GM19099 (cell line): Measurements from ENCODE around the gene SLC1A7.

Source experiments
- POLR2A ChIP-seq: IDR thresholded peaks from 3 replicates; pipeline ENCODE4 v1.6.1; 2011; ENCODE audit warnings: low read depth; ENCODE audit not compliant: insufficient read length; ENCODE audit errors: extremely low read depth

Gene SLC1A7

DNA sequence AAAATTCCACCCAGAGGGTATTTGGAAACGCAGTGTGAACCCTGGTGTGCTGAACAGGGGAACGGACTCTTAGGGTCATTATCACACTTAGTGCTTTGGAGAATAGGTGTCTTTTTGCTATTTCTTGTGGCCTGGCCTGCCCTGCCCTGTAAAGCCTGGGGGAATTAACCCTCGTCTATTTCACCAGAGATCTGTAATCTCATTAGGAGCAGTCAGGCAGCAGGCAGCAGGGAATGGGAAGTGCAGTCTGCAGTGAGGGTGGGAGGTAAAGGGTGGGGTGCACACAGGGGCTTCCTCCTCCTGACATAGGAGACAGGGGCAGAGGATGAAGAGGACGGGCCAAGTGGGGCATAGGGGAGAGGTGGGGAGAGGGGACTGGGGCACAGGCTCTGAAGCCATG is 1.1 kb upstream of the SLC1A7 start:
- TF ChIP-seq POLR2A = no peak

DNA sequence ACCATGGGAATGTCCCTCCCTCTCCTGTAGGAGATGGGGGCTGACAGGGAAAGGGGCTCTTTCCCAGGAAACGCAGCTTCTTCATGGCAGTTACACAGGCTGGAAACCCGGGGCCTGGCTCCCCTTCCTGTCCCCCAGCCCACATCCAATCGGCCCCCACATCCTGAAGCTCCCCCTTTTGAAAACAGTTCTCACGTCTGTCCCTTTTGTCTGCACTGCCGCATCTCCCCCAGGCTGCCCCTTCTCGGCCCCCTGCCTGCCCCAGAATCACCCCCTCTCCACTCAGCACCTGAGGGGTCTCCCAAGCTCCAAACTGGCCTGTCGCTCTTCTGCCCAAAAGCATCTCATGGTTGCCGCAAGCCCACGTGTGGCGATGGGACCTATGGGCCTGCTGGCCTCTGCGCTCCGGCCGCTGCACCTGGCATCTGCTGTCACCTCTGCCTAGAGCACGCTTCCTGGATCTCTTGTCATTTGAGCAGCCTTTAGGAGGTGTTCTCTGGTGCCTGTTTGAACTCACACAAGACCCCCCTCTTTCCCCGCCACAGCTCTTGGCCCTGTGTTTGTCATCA is 867 bp downstream of the SLC1A7 start:
- no peak for TF ChIP-seq POLR2A

DNA sequence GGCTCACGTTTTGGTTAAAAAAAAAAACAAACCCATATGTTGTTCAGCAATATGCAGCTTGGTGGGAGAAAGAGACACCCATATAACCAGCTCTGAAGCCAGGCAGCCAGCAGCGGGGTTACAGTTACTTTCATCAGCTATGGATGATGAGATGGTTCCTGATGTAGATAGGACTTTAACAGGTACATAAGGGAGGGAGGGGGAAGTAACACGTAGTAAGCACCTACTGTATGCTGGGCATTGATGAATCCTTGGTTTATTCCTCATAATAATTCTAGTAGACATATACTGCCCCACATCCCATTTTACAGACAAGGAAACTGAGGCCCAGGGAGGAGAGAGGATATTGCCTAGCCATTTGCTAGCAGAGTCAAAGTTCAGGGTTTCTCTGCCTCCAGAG is 2.0 kb downstream of the SLC1A7 start:
- TF ChIP-seq POLR2A = no peak

DNA sequence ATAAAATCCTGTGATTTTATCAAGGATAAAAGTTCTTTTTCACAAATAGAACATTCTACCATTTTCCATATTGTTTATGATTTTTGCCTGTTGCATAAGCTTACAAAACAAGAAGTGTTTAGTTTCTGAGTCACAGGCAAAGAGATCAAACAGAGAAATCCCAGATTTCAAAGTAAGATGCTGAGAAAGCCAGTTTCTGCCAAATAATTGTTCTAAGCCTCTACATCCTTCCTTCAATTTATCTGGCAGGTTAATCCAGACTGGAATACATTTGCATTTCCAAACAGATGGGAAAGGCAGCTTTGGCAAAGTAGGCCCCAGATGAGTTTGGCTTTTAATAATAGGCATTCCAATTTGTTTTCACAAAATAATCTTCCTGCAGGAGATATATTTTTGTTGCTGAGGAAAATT is 2.5 kb downstream of the SLC1A7 start:
- TF ChIP-seq POLR2A = no peak

- no peak for TF ChIP-seq POLR2A
These were observed 3.2 kb downstream of the SLC1A7 start for GRCh38 chr1:53138991-53139884.

DNA sequence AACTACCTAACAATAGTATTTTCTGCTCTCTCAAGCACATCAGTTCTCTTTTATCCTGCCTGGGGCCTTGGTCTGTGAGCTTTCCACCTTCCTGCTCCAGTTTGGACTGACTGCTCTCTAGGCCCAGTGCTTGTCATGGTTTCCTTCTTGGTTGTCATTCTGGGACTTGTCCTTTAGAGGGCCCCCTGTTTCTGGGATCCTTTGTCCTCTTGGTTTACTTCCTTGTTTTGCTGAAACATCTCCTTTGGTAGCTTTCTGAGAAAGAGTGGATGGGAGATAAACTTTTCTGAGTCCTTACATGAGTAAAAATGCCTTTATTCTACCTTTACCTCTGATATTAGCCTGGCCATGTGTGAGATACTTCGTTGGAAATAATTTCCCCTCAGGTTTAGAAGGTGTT is 4.7 kb downstream of the SLC1A7 start:
- TF ChIP-seq POLR2A = no peak

DNA sequence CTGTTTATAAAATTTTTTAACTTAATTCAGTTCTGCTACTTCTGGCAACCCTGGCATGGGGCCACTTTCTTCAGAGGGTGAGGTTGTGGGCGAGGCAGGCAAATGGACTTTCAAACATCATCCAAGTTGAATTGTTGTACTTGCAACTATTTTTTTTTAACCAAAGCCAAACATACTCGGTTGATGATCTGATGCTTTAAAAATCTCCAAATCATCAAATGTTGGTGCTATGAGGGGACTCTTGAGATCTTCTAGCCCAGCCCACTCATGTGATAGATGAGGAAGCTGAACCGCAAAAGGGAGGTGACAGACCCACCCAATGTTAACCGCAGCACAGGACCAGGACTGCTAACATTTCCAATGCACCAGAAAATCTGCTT is 6.7 kb downstream of the SLC1A7 start:
- TF ChIP-seq POLR2A = no peak

DNA sequence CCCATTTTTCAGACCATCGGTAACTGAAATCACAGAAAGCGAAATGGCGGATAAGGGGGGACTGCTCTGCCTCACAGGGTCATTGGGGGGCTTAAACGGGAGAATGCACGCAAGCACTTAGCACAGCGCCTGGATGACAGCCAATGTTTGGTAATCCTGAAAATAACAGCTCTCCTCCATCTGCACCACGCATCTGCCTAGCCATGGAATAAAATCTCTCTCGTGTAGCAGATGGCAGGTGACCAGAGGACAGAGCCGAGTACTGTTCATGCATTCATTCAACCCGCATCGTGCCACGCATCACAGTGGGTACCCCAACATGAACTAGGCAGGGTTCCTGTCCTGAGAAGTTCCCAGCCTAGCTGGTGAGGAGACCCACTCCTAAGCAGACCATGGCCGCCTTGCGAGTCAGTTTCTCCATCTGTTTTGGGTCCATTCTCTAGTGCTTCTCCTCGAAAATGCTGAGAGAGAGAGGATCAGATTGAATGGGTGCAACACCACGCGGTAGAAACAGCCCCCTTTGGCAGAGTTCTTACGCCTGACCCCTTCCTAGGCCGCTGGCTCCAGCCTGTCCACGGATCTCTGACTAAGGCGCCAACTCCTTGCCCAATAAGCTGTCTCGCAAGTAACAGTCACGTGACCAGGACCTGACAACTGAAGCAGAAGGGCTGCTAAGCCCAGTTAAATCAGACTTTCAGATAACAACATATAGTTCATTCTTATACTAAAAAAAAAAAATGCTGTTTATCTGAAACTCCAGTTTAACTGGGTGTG is 7.3 kb downstream of the SLC1A7 start:
- no peak for TF ChIP-seq POLR2A

DNA sequence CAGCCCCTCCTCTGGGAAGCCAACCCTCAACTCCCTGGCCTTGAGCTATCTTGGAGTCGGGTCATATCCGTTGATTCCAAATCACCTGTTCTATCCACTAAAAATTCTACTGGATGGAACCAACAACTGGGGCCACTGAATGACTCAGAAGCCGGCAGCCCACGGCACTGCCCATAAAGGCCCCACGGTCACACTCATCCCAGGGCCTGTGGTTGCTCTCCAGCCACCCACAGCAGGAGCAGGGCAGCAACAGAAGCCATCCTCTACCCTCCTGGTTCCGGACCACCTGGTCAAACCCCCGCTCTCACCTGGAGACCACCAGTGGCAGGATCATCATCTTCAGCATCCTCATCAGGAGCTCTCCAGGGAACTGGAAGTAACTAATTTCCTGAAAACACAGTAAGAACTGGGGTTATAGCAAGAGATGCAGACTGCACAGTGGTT is 8.4 kb downstream of the SLC1A7 start:
- TF ChIP-seq POLR2A = no peak

DNA sequence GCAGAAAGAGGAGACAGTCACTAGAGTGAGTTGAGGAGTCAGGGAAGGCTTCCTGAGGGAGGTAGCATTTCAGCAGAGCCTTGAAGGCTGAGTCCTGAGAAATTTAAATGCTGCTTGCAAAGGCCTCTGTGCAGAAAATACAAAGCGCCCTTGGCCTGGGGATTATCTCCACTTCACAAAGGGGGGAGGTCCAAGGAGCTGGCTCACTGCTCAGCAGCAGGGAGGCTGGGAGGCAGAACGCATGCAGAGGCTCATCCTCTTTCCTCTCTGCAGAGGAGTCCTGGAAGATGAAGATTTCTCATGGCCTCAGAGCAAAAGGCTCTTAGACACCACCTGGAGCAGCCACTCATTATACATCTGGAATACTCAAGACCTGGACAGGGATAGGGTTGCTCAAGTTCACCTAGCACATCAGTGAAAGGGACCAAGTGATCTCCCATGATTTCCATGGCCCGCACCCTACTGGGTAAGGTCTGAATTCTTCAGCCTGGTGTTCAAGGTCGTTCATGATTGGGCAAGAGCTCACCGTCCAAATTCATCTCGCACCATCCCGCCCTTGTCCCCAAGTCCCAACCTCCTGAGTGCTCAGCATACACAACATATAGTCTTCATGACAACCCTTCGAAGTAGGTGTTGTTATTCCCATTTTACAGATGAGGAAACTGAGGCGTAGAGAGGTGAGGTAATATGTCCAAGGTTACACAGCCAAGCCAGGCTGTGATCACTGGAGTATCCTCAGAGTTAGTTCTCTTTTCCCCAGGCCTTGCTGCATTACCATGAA is 9.0 kb downstream of the SLC1A7 start:
- no peak for TF ChIP-seq POLR2A

GRCh38 chr1:53132176-53132575 is 10.3 kb downstream of the SLC1A7 start:
- no peak for TF ChIP-seq POLR2A

DNA sequence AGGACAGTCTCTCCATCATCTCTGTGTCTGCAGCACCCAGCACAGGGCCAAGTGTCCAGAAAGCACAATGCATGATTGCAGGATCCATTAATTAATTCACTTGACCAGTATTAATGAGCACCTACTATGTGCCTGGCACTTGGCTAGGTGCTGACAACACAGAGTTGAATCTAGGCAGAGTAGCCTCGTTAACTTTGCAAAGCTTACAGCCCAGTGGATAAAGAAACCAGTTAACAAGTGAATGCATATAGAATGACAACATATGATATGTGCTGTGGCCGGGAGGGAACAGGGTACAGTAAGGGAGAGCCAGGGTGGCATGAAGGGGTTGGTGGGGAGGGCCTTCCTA is 10.9 kb downstream of the SLC1A7 start:
- no peak for TF ChIP-seq POLR2A

DNA sequence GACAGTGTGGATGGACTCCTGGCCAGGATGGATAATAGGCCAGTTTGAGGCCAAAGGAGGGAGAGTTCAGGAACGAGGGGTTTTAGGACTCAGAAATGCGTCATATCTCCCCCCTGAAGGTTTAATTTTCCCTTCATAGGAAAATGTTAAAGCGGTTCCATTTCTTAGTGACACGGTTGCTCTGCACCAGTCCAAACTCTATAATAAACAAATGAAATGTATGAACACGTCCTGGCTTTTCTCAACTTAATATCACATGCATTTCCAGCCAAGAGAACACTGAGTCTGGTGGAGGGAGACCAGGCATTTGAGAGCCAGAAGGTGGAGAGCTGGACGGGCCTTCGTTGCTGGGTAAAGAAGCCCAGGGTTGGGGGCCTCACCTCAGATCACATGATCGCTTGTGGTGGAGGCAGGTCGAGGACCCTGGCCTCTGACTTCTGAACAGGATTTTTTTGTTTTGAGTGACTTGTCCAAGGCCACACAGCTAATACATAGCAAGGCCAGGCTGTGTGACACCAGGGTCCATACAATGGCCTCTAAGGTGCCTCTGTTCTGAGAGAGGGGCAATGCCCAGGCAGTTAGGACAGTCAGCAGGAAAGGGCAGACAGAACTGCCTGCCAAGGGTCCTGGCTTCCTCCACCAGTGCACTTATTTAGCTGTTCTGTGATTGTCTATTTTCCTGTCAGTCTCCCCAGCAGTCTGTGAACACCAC is 11.4 kb downstream of the SLC1A7 start:
- no peak for TF ChIP-seq POLR2A

DNA sequence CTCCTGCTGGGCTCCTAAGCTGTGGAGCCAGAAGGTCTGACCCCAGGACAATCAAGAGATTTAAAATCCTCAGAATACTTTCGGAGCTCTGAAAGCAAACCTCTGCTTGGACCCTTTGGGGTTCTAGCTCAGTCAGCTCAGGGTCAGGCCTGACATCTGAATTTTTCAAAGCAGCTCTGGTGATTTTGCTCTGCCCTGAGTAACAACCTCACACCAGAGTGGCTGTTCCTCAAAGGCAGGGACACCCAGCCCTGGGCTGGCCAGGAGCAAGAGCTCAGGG is 11.9 kb downstream of the SLC1A7 start:
- no peak for TF ChIP-seq POLR2A
